Activated CD4-positive, alpha-beta memory T cell treated with anti-CD3 and anti-CD28 coated beads, Interleukin-2, amount 10 ng/mL, durations not matched to agents 7 days and 5 days (primary cell): Measurements from ENCODE around the gene SCMH1. TPM values are rescaled to one million over a fixed set of nuclear protein-coding genes. Genes with fewer than 3 reads are reported as not detected.

Source experiments
- CTCF ChIA-PET: fragments of 350-600 bp; sonication (Branson Sonifier 250); formaldehyde crosslinking; loops from one replicate; lab custom pipeline; 2021; ENCODE audit warnings: antibody characterized with exemption, inconsistent platforms; lab: Charles Lee
- POLR2A ChIA-PET: fragments of 350-600 bp; sonication (Branson Sonifier 250); formaldehyde crosslinking; loops from one replicate; lab custom pipeline; 2021; ENCODE audit warnings: antibody characterized with exemption; lab: Charles Lee
- DNase-seq: peaks from one replicate; pipeline ENCODE4 v3.0.0-alpha.2; 2020
- H3K27ac Mint-ChIP-seq: one replicate; pipeline ENCODE4 v1.8.0; 2021; ENCODE audit warnings: mild to moderate bottlenecking, mixed read lengths
- H3K27me3 Mint-ChIP-seq: one replicate; pipeline ENCODE4 v1.8.0; 2021; ENCODE audit warnings: mixed read lengths
- H3K36me3 Mint-ChIP-seq: one replicate; pipeline ENCODE4 v1.8.0; 2021; ENCODE audit warnings: low read depth, mixed read lengths
- H3K4me1 Mint-ChIP-seq: one replicate; pipeline ENCODE4 v1.8.0; 2021; ENCODE audit warnings: mixed read lengths
- H3K4me3 Mint-ChIP-seq: one replicate; pipeline ENCODE4 v1.8.0; 2021; ENCODE audit warnings: mild to moderate bottlenecking, mixed read lengths
- H3K9me3 Mint-ChIP-seq: one replicate; pipeline ENCODE4 v1.8.0; 2021; ENCODE audit warnings: mixed read lengths
- total RNA-seq, 2 experiments: library from RNA; stranded (reverse); gene quantifications; one replicate each; pipeline ENCODE4 v1.2.3, GENCODE V29; 2021

The SCMH1 gene
- total RNA-seq, 2 experiments from 2014 or later, result 20.1 to 20.2 TPM

DNA sequence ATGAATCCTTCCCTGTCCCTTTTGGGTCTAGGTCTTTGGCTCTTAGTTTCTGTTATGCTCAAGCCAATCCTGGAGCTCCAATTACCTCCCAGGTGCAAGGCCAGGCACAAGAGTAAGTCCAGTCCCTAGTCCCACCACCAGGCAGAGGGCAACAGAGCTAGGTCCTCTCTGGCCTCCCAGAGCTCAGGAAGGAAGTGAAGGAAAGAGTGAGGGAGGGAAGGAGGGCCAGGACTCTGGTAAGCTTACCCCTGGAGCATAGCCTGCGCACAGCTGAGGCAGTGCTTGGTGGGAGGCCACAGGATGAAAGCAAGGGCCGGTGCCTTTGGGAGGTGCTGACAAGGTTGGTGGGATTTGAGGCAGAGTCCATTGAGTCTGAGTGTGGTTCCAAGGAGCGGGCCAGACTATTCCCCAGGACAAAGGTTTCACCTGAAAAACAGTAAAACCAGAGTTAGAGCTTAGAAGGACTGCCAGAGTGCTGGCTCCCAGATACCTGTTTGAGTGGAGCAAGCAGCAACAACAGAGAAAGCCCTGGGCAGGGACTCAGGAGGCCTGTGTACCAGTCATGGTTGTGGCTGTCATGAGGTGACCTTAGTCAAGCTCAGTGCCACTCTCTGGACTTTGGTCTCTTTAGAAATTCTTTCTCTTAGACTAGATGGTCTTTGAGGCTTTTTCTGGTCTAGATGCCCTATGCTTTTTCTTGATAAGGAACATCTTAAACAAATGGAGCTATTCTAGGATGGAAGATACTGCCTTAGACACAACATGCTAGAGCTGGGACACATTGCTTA lies 204.8 kb downstream of the SCMH1 start:
- no peak overlapping the region for H3K27ac Mint-ChIP-seq
- peaks cover 4% of the 10 kb centered on the region for H3K4me1 Mint-ChIP-seq
- CTCF ChIA-PET, result interaction anchor here (0.9 kb wide), 1 partner anchor 86 kb away, joined by 3 read pairs; no protein-coding TSS in a partner anchor
- no peak for DNase-seq
- H3K4me3 Mint-ChIP-seq, result no peak overlapping the region
- no peaks in the 10 kb centered on the region for H3K9me3 Mint-ChIP-seq
- H3K27me3 Mint-ChIP-seq, result no peaks in the 10 kb centered on the region
- POLR2A ChIA-PET, result interaction anchor here (1.5 kb wide), 1 partner anchor 18 kb away, joined by 4 read pairs; no protein-coding TSS in a partner anchor
- peaks cover 20% of the 10 kb centered on the region for H3K36me3 Mint-ChIP-seq

DNA sequence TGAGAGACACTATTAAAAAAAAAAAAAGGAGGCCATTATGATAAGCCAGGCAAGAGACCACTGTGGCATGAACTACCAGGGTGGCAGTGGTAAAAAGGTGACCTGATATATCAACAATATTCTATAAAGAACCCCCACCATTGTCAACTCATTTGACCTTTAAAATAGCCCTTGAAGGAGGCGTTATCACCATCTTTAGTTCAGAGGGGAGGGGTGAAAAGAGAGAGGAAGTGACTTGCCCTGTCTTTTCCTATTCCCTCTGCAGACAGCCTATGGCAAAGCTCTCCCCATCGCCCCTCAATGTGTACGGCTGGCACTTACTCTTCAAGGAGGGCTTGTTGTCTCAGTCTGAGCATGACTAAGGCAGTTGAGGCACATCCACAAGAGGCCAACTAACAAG lies 208.8 kb downstream of the SCMH1 start:
- H3K27ac Mint-ChIP-seq, result peak overlapping the region; percentile 23
- DNase-seq, result no peak
- POLR2A ChIA-PET, result no interaction called here
- H3K9me3 Mint-ChIP-seq, result no peaks in the 10 kb centered on the region
- H3K4me3 Mint-ChIP-seq, result no peak overlapping the region
- no peaks in the 10 kb centered on the region for H3K27me3 Mint-ChIP-seq
- peaks cover 21% of the 10 kb centered on the region for H3K36me3 Mint-ChIP-seq
- no peaks in the 10 kb centered on the region for H3K4me1 Mint-ChIP-seq
- CTCF ChIA-PET, result no interaction called here

DNA sequence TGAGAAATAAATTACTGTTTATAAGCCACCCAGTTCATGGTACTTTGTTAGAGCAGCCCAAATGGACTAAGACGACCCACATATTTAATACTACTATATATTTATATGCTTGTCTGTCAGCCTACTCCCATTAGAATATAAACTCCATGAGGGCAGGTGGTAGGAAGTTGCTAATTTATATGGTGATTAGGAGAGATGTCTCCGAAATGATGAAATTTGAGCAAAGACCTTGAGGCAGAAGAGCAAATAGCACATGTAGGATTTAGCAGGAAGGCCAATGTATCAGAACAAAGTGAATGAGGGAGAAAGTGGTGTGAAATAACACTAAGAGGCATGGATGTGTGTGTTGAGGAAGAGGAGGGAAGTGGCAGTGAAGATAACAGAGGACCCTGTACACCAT lies 210.0 kb downstream of the SCMH1 start:
- no peaks in the 10 kb centered on the region for H3K27me3 Mint-ChIP-seq
- DNase-seq, result no peak
- H3K4me1 Mint-ChIP-seq, result no peaks in the 10 kb centered on the region
- peaks cover 24% of the 10 kb centered on the region for H3K36me3 Mint-ChIP-seq
- ChIA-PET CTCF (no interaction called here), POLR2A (no interaction called here)
- no peak overlapping the region for H3K27ac Mint-ChIP-seq
- H3K4me3 Mint-ChIP-seq, result no peak overlapping the region
- no peaks in the 10 kb centered on the region for H3K9me3 Mint-ChIP-seq

DNA sequence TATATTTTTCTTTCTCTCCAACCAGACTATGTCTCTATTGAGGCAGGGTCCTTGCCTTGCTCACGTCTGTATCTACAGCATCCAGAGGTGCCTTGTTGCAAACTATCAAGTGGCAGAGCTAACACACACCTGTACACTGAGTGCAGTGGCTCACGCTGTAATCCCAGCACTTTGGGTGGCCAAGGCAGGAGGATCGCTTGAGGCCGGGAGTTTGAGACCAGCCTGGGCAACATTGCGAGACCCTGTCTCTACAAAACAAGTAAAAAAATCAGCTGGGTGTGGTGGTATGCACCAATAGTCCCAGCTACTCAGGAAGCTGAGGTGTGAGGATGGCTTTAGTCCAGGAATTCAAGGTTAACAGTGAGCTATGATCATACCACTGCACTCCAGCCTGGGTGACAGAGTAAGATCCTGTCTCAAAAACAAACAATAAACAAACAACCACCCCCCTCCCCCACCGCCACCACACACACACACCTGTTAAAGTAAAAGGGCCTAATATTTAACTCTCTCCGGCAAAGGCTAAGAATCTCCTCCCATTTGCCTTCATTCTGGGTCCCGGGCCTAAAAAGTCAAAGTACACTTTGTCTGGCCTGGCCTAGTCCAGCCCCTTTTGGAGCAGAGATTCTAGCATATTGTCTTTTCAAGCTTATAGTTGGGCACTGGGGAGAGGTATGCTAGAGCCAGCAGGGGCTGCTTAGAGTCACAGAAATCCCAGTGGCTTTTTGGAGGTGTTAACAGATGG lies 211.1 kb downstream of the SCMH1 start:
- H3K4me3 Mint-ChIP-seq, result no peak overlapping the region
- no peak overlapping the region for H3K27ac Mint-ChIP-seq
- H3K4me1 Mint-ChIP-seq, result peaks cover 4% of the 10 kb centered on the region

DNA sequence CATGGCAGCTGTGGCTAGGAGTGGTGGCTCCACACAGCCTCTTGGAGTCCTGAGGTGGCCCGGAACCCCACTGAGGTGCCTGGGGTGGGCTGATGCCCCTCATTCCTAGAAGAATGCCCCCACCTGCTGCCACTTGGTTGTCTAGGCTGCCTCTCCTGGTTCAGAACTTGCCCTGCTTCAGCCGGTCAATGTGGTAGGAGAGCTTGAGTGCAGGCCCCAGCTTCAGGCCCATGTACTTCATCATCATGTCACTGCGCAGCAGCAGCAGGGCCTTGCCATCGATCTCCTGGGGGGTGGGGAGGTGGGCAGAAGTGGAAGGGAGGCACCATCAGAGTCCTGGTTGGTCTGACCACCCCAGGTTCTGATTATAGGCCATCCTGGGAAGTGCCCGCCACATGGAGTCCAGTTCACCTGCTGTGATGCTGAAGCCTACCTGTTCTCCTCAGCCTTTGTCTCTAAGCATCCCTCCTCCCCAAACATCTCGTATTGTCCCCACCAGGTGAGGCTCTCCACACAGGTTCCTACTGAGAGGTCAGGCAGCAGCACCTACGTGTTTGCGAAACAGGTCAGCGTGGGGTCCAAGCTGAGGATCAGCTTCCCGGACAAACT lies 214.0 kb downstream of the SCMH1 start:
- Mint-ChIP-seq H3K9me3 (no peaks in the 10 kb centered on the region), H3K36me3 (peaks cover 19% of the 10 kb centered on the region), H3K27ac (no peak overlapping the region), H3K4me3 (no peak overlapping the region), H3K4me1 (peaks cover 6% of the 10 kb centered on the region), H3K27me3 (no peaks in the 10 kb centered on the region)
- POLR2A ChIA-PET, result no interaction called here
- CTCF ChIA-PET, result no interaction called here
- DNase-seq, result no peak

More for the DNA sequence above, 211.1 kb downstream of the SCMH1 start:
- Mint-ChIP-seq H3K36me3 (peaks cover 24% of the 10 kb centered on the region), H3K9me3 (no peaks in the 10 kb centered on the region), H3K27me3 (no peaks in the 10 kb centered on the region)
- POLR2A ChIA-PET, result no interaction called here
- DNase-seq, result no peak
- CTCF ChIA-PET, result no interaction called here

DNA sequence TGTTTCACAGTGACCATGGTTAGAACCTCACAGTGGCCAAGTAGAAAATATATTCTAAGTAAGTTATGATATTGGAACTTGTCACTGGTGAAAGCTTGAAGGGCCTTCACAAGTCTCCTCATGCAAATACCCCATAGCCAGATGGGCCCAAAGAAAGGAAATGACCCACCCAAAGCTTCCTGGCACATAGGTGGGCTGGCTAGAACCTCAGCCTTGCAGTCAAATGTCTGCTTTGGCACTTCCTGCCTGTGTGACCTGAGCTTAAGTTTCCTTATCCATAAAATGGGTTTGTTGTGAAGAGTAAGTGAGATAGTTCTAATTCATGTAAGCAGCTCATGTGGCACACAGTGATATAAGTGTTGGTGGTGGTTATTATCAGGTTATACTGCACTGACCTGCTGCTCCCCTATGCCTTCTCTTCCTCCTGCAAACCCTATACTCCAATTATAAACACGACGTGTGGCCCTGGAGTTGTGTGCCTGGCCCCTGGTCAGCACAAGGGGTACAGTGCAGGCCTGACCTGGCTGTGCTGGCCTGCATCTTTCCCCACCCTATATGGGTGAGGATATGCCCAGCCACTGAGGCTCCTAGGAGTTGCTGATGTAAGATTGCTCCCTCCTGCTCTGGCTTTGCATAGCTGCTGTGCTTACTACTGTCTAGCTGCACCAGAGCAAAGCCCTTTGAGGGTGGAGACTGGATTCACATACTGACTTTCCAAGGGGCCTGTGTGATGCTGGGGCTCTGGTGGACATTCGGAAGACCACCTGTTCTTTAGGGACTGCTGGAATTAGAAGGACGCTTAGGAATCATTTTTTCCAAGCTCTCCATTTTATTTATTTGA lies 215.9 kb downstream of the SCMH1 start:
- peaks cover 10% of the 10 kb centered on the region for H3K36me3 Mint-ChIP-seq
- H3K27ac Mint-ChIP-seq, result peak overlapping the region; percentile 71
- no peak overlapping the region for H3K4me3 Mint-ChIP-seq
- H3K4me1 Mint-ChIP-seq, result peaks cover 11% of the 10 kb centered on the region
- H3K27me3 Mint-ChIP-seq, result no peaks in the 10 kb centered on the region
- no peaks in the 10 kb centered on the region for H3K9me3 Mint-ChIP-seq
- POLR2A ChIA-PET, result interaction anchor here (1.0 to 1.7 kb wide), 2 partner anchors 12 to 47 kb away, joined by 3 to 6 read pairs; partner anchors contain the start of gene CTPS1
- CTCF ChIA-PET, result no interaction called here
- DNase-seq, result no peak

DNA sequence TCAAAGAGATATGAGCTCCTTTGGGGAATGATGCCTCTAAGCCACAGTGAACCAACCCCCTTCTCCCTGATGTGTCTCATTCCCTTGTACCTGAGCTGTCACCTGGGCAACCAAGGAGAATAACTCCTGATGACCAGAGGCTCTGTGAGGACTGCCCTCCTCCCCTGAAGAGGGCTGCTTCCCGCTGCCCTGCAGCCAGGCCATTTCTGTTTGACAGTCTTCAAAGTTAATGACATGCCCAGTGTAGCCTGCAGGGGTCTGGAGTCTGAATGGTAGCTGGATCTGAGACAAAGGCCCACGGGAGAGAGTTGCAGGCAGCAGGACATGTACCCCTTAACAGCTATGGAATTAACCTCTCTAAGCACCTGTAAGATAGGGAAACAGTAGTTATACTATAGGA lies 217.2 kb downstream of the SCMH1 start:
- H3K27ac Mint-ChIP-seq, result no peak overlapping the region
- ChIA-PET POLR2A (interaction anchor here (1.6 to 1.9 kb wide), 2 partner anchors 10 to 44 kb away, joined by 4 to 8 read pairs; no protein-coding TSS in a partner anchor), CTCF (no interaction called here)
- H3K36me3 Mint-ChIP-seq, result peaks cover 7% of the 10 kb centered on the region
- H3K9me3 Mint-ChIP-seq, result no peaks in the 10 kb centered on the region
- peaks cover 11% of the 10 kb centered on the region for H3K4me1 Mint-ChIP-seq
- no peaks in the 10 kb centered on the region for H3K27me3 Mint-ChIP-seq
- no peak overlapping the region for H3K4me3 Mint-ChIP-seq
- no peak for DNase-seq

DNA sequence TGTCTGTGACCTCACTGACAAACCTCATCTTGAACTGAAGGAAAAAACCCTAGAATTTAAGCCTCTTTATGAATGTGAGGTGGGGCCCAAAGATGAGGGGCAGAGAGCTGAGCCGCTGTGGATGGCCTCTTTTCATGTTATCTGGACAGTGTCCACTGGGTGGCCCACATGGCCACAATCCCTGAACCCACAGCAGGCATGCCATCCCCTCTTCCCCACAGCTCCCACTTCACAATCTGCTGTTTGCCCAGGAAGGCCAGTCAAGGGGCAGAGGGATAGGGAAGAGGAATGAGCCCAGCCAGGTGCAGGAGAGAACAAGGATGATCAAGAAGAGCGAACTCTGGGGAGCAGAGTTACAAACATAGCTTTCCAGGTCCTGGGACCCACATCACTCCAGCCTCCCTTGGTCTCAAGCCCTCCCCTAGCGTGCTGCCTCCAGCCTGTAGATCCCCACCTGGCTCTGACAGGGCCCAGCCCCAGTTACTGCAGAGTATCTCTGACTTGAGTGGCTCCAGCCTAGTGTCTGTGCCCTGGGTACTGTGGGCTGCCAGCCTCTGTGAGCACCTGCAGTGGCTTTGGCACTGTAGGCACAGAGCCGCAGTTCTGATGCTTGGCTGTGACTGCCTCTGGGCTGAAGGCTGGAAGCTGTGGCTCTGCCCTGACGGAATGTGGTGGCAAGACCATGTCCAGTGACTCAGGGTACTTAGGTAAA lies 218.7 kb downstream of the SCMH1 start:
- DNase-seq, result no peak
- Mint-ChIP-seq H3K36me3 (peaks cover 9% of the 10 kb centered on the region), H3K9me3 (no peaks in the 10 kb centered on the region), H3K27me3 (no peaks in the 10 kb centered on the region), H3K27ac (no peak overlapping the region), H3K4me1 (peaks cover 11% of the 10 kb centered on the region), H3K4me3 (no peak overlapping the region)
- ChIA-PET CTCF (no interaction called here), POLR2A (interaction anchor here (1.6 to 1.9 kb wide), 2 partner anchors 8 to 43 kb away, joined by 4 to 8 read pairs; no protein-coding TSS in a partner anchor)

DNA sequence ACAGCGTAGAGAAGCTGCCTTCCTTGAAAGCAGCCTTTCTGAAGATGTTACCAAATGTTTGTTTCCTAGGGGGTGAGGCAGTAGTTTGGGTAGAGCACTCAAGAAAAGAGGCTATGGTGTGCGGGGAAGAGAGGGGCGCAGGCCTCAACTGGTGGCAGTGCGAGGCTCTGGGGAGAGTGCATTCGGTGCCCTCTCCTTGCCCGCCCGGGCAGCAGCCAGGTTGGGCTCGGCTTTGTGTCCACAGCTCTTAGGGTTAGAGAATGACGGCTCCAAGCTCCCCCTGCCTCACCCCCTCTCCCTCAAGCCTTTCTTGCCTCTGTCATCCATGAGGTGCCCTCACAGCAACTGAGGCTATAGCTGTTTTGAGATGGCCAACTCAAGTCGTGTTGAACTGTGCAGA lies 219.7 kb downstream of the SCMH1 start:
- Mint-ChIP-seq H3K4me1 (peaks cover 11% of the 10 kb centered on the region), H3K27ac (no peak overlapping the region), H3K36me3 (peaks cover 11% of the 10 kb centered on the region), H3K27me3 (no peaks in the 10 kb centered on the region), H3K4me3 (no peak overlapping the region), H3K9me3 (no peaks in the 10 kb centered on the region)
- no peak for DNase-seq
- POLR2A ChIA-PET, result interaction anchor here (1.4 to 2.0 kb wide), 2 partner anchors 25 to 43 kb away, joined by 4 to 10 read pairs; partner anchors contain the start of gene CTPS1
- CTCF ChIA-PET, result no interaction called here

DNA sequence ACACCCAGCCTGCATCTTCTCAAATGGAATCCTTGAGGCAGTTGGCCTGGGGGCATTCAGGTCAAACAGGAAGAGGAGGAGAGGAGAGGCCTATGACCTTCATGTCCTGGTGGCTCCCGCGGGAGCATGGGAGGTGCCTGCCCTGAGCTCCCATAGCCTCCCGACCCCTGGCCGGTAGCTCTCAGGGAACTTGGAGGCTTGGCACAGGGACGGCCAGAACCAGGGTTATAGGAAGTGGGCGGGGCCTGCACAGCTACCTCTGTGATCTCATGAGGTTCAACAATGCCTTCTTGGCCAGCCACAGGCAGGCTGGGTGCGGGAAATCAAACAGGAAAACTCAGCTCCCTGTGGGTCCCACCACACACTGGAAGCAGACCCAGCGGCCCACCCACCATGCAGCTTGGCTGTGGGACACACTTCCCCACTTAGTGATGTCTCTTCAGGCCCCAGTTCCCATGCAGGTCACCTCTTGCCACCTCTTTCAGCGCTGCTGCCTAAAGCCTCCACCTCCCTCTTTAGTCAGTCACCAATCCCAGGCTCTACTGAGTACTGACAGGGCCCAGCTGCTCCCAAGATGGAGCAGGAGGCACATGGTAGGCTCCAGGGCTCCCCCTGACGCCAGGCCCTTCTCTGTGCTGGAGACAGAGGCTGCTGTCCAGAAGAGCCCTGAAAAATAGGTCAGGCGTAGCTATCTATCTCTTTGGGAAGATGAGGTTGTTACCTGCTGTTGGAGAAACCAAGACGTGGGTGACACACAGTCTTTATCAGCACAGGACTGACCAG lies 220.4 kb downstream of the SCMH1 start, which contains the start of gene SLFNL1:
Gene SLFNL1, minus strand, starts transcription at position 200 of the 783 bp plus-strand sequence. CDS start 1,065 bp downstream, outside the sequence.
- Mint-ChIP-seq H3K27me3 (no peaks in the 10 kb centered on the region), H3K4me3 (no peak within 1 kb of the TSS), H3K27ac (no peak within 1 kb of the TSS), H3K9me3 (no peaks in the 10 kb centered on the region), H3K4me1 (peaks cover 11% of the 10 kb centered on the region), H3K36me3 (peaks cover 11% of the 10 kb centered on the region)
- ChIA-PET CTCF (no interaction called here), POLR2A (interaction anchor here (1.4 to 2.0 kb wide), 4 partner anchors 14 to 42 kb away, joined by 4 to 10 read pairs (median 4); partner anchors contain the start of gene CTPS1)
- DNase-seq, result no peak

DNA sequence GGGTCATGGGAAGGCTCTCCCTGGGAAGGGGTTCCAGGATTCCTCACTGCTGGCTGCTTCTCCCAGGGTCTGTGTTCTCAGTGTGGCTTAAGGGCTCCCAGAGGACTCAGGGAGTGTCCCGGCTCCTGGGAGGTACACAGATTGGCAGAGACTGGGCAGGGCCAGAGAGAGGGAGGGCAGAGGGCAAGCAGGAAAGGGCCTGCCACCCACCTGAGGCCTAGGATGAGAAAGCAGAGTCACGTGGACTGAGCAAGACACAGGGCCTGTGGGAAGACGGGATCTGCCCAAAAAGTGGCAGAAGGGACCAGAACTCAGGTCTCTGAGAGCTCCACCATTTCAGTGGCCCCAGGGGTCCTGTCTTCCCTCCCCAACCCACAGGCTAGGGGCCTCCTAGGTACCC lies 221.5 kb downstream of the SCMH1 start:
- Mint-ChIP-seq H3K27me3 (no peaks in the 10 kb centered on the region), H3K9me3 (no peaks in the 10 kb centered on the region), H3K27ac (no peak overlapping the region), H3K4me3 (no peak overlapping the region), H3K36me3 (peaks cover 11% of the 10 kb centered on the region), H3K4me1 (peaks cover 5% of the 10 kb centered on the region)
- DNase-seq, result no peak
- ChIA-PET CTCF (no interaction called here), POLR2A (interaction anchor here (1.2 to 2.0 kb wide), 4 partner anchors 9 to 41 kb away, joined by 3 to 10 read pairs (median 4); partner anchors contain the start of gene CTPS1)
